ENCODE measurements around the gene HOXB8. TPM values are rescaled to one million over a fixed set of nuclear protein-coding genes. Genes with fewer than 3 reads are reported as not detected.

The HOXB8 gene
- polyA plus RNA-seq, 1 donor from 2014 or later: not detected

- no peak overlapping the region for H3K27ac ChIP-seq (ENCODE audit: low read length)
- H3K4me3 ChIP-seq (ENCODE audit: low read length): no peak overlapping the region
Observed at GRCh38 chr17:48563867-48564187, 51.3 kb downstream of the HOXB8 start.

GRCh38 chr17:48563385-48563838, 51.7 kb downstream of the HOXB8 start:
- H2AFZ ChIP-seq (ENCODE audit: low read depth, low read length): no peak overlapping the region
- H3K9me2 ChIP-seq (ENCODE audit: insufficient read depth, low read length): no peaks in the 10 kb centered on the region
- no peak overlapping the region for H3K27ac ChIP-seq (ENCODE audit: low read length)
- H4K20me1 ChIP-seq (ENCODE audit: insufficient read depth): no peaks in the 10 kb centered on the region
- H3K79me2 ChIP-seq (replicated peaks; ENCODE audit: insufficient read depth, low read length): no peaks in the 10 kb centered on the region
- no peak overlapping the region for H3K9ac ChIP-seq (ENCODE audit: low read length)
- H3K27me3 ChIP-seq (ENCODE audit: insufficient read depth, low read depth, low read length): peaks cover 99% of the 10 kb centered on the region
- H3K9me3 ChIP-seq (ENCODE audit: low read length): no peaks in the 10 kb centered on the region
- H3F3A ChIP-seq (ENCODE audit: insufficient read depth, low read length, poor library complexity, severe bottlenecking): no peaks in the 10 kb centered on the region
- no peaks in the 10 kb centered on the region for H3K36me3 ChIP-seq (ENCODE audit: insufficient read depth, low read length)
- H3K4me2 ChIP-seq (ENCODE audit: low read length): no peak overlapping the region
- H3K4me3 ChIP-seq (ENCODE audit: low read length): no peak overlapping the region
- TF ChIP-seq SMC3 (conservative IDR thresholded peaks at IDR 0.05; ENCODE audit: poor library complexity) (no peak), MXI1 (conservative IDR thresholded peaks at IDR 0.05; ENCODE audit: poor library complexity, severe bottlenecking) (no peak), CTCF (IDR thresholded peaks at IDR 0.05; ENCODE audit: poor library complexity, severe bottlenecking) (no peak), EP300 (conservative IDR thresholded peaks at IDR 0.05; ENCODE audit: poor library complexity, severe bottlenecking) (no peak), RAD21 (conservative IDR thresholded peaks at IDR 0.05) (no peak), EZH2 (IDR thresholded peaks at IDR 0.05; ENCODE audit: borderline replicate concordance, insufficient read depth, low read length, poor library complexity, severe bottlenecking) (no peak), POLR2AphosphoS5 (IDR thresholded peaks at IDR 0.05) (no peak)

More at GRCh38 chr17:48563867-48564187, 51.3 kb downstream of the HOXB8 start:
- Histone ChIP-seq H3K79me2 (replicated peaks; ENCODE audit: insufficient read depth, low read length) (no peaks in the 10 kb centered on the region), H4K20me1 (ENCODE audit: insufficient read depth) (no peaks in the 10 kb centered on the region), H3F3A (ENCODE audit: insufficient read depth, low read length, poor library complexity, severe bottlenecking) (no peaks in the 10 kb centered on the region), H3K9me3 (ENCODE audit: low read length) (no peaks in the 10 kb centered on the region), H3K4me2 (ENCODE audit: low read length) (no peak overlapping the region), H2AFZ (ENCODE audit: low read depth, low read length) (no peak overlapping the region), H3K9ac (ENCODE audit: low read length) (no peak overlapping the region), H3K9me2 (ENCODE audit: insufficient read depth, low read length) (no peaks in the 10 kb centered on the region), H3K27me3 (ENCODE audit: insufficient read depth, low read depth, low read length) (peaks cover 99% of the 10 kb centered on the region), H3K36me3 (ENCODE audit: insufficient read depth, low read length) (no peaks in the 10 kb centered on the region)
- TF ChIP-seq POLR2AphosphoS5 (IDR thresholded peaks at IDR 0.05) (no peak), SMC3 (conservative IDR thresholded peaks at IDR 0.05; ENCODE audit: poor library complexity) (no peak), MXI1 (conservative IDR thresholded peaks at IDR 0.05; ENCODE audit: poor library complexity, severe bottlenecking) (no peak), EP300 (conservative IDR thresholded peaks at IDR 0.05; ENCODE audit: poor library complexity, severe bottlenecking) (no peak), EZH2 (IDR thresholded peaks at IDR 0.05; ENCODE audit: borderline replicate concordance, insufficient read depth, low read length, poor library complexity, severe bottlenecking) (no peak), REST (IDR thresholded peaks at IDR 0.05; ENCODE audit: borderline replicate concordance) (no peak), TAF1 (IDR thresholded peaks at IDR 0.05; ENCODE audit: low read depth) (no peak), RAD21 (conservative IDR thresholded peaks at IDR 0.05) (no peak), CTCF (IDR thresholded peaks at IDR 0.05; ENCODE audit: poor library complexity, severe bottlenecking) (no peak)

Data from neural cell (in vitro differentiated cells).